SK-N-MC (cell line): ENCODE results near the gene PET100.

Source experiments
- EZH2 ChIP-seq: fragments of 200-600 bp; sonication (generic); IDR thresholded peaks from one replicate; pipeline ENCODE4 v1.6.1; 2017; ENCODE audit warnings: antibody characterized with exemption
- POLR2AphosphoS5 ChIP-seq: IDR thresholded peaks from 2 replicates; pipeline ENCODE4 v1.6.1; 2012; ENCODE audit warnings: mild to moderate bottlenecking, low read depth, low read length, borderline replicate concordance

DNA sequence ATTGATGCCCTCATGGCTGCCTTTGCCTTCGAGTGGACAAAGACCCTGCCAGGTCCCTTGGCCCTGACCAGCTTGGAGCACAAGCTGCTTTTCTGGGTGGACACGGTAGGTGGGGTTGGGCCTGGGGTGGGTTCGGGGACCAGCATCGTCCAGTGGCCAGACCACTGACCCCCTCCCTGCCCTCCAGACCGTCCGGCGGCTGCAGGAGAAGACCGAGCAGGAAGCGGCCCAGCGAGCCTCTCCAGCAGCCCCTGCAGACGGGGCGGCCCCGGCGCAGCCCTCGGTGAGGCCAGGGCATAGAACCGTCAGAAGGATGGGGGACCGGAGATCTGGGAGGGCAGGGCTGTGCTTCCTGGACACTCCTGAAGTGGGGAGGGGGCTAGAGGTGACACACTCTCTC, 23.3 kb upstream of the PET100 start:
- TF ChIP-seq EZH2 (no peak), POLR2AphosphoS5 (no peak)
